ENCODE results near the gene SPACA5.
"Not testable (repeated sequence)": the region's sequence is repeated elsewhere in the genome, so short reads cannot be mapped to it uniquely, and the experiment has no call there.

SPACA5 gene

DNA sequence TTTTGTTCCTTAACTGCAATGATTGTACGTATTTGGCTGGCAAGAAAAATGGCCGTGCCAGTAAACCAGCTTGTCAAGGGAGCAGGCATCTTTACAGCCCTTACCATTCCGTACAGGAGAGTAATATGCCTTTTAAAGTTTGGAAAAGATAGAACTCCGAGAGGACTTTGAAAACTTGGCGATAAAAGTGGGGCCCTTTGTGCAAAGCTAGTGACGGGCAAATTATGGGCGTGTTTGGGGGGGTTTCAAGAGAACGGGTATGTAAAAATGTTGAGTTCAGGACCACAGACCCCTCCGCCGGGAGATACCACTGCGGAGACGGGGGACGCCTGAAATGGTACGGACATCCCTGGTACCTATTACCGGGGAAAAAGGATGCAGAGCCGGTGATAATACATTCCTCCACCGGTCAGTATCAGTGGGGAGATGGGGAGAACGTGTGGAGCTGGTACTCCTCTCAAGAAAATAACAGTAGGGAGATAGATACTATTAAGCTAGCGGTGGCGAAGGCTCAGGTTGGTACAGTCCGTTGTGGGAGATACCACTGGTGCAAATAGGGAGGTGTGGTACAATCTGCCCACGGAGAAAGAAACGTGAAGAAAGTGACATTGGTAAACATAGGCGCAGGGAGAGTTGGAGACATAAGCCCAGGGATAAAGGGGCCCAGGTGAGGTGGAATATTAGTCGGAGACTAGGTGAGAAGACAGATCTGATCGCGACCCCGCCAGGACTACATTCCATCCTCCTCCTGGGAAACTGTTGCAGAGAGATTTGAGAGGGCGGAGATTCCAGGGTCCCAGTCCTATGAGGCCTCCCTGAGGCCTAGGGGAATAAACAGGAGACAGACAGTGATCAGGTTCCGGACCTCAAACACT lies 14.5 kb downstream of the SPACA5 start:
- no peak for DNase-seq (ENCODE audit: low read depth)

- no peak for DNase-seq (ENCODE audit: low read depth)
Measured at GRCh38 chrX:48022100-48022499, 15.3 kb downstream of the SPACA5 start.

DNA sequence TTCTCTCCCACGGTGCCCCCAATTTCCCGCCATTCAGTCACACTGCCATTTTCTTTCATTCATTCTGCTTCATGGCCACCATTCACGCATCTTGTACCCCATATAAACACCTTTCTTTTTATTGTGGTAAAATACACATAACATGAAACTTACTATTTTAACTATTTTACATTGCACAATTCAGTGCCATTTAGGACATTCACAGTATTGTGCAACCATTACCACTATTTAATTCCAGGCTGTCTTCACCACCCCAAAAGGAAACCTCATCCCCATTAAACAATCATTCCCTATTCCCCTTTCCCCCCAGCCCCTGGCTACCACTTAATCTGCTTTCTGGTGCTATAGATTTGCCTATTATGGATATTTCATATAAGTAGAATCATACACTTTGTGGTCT lies 15.9 kb downstream of the SPACA5 start:
- no peak for DNase-seq (ENCODE audit: low read depth)

DNA sequence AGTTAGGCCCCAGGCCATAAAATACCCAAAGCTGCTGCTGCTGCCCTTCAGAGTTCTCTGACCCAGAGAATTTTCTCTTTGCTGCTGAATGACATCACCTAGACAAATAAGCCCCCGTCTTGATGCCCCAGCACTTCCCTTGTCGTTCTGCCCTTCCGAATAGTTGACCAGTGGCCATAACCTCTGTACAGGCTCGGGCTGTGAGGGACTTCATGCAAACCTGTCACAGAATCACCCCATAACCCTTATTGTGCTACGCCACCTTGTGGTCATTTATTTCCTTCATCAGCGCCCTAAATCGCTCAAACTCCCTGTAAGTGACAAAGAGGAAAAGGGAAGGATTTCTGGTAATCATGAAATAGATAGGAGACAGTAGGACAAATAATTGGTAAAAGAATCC lies 18.8 kb downstream of the SPACA5 start:
- DNase-seq (ENCODE audit: low read depth) = no peak

GRCh38 chrX:48027545-48027944 lies 20.8 kb downstream of the SPACA5 start:
- not testable (repeated sequence) for DNase-seq (ENCODE audit: low read depth)

DNA sequence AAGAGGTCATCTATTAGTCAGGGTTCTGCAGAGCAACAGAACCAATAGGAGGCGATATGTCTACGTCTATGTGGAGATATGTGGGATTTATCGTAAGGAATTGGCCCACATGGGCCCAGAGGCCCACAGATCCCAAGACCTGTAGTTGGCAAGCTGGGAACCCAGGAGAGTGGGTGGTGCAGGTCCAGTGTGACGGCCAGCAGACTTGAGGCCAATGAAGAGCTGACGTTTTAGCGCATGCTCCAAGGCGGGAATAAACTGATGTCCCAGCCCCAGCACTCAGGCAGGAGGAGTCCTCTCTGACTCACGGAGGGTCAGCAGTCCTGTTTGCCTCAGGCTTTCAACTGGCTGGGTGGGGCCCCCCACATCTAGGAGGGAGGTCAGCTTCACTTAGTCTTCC lies 21.3 kb downstream of the SPACA5 start:
- no peak for DNase-seq (ENCODE audit: low read depth)

DNA sequence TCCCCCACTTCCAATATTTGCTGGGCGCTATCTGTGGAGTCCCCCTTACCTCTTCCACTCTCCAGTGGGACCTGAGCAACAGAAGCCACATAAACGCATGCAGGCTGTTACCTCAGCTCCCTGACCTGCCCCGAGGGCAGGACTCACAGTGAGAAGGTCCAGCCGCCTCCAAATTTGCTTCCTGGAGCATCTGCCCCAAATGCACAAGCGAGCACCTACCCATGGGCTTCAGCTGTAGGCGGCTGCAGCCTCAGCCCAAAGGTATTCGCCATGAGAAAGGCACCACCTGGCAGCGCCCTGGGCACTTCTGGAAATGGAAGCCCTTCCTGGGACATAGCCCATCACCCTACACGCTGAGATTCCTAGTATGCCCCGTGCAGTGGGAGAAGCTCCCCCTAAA lies 23.4 kb downstream of the SPACA5 start:
- DNase-seq (ENCODE audit: low read depth) = no peak

DNA sequence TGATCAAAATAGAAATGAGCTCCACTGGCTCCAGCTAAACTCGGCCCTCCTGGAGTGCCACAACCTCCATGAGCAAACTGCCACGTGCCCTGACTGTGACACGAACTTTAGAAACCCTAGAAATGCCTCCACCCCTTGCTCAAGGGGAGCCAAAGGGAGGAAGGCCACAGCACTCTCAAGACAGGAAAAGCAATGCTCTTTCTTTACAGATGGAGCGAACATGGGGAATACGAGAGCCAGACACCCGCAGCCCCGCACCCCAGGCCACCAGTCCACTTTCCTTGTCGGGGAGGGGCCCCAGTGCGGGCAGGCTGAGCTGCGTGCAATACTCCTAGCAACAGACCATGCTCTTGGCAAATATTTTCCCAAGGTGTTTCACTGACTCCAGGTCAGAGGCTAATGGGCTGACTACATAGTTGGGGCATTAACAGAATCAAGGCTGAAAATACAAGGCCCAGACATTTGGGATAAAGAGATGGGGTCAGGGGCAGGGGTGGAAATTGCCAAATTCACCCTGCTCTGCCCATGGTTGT lies 23.9 kb downstream of the SPACA5 start:
- not testable (repeated sequence) for DNase-seq (ENCODE audit: low read depth)

DNA sequence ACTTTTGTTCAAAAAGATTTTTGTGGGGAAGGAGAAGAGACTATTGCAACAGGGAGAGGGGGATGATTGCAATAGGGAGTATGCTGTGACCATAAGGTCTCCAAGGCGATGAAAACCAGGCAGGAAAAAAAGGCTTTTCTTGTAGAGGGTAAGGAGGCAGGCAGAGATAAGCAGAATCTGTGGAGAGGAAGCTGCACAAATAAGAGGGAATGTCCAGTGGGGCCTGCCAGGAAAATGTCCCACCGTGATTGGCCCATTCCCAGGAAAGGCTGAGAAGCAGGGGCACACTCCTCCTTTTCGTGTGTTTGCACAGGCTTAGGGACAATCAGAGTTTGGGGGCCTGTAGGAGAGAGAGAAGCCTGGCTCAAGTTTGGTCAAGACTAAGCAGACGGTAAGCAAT lies 29.1 kb downstream of the SPACA5 start:
- no peak for DNase-seq (ENCODE audit: low read depth)

DNA sequence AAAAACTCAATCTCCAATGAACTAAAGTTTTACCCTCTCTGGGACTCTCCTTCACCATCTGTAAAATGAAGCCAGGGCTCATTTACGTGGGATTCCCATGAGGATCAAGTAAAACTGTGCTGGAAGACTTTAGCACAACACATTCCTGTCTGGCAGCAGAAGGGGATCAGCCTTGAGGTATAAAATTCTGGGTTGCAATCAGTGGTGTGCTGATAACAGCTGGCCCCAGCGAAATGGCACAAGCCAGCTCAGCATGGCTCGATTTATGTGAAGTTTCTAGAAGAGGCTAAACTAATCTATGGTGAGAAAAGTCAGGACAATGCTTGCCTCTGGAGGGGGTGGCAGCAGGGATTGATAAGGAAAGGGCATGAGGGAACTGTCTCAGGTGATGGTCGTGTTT lies 36.3 kb downstream of the SPACA5 start:
- no peak for DNase-seq (ENCODE audit: low read depth)

GRCh38 chrX:48045410-48046311 lies 38.9 kb downstream of the SPACA5 start:
- DNase-seq (ENCODE audit: low read depth) = no peak

DNA sequence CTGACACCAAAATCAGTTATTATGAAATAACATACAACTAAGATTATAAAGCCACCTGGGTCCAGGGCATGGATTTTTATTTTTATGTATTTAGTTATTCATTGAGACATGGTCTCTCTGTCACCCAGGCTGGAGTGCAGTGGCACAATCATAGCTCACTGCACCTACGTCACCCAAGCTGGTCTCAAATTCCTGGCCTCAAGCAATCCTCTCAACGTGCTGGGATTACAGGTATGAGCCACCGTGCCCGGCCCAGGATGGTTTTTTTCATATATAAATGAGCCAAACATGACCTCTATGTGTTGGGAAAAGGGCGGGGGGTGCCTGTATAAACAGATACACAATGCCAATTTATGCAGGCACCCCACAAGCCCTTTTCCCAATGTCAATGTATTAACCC lies 40.1 kb downstream of the SPACA5 start:
- DNase-seq (ENCODE audit: low read depth) = no peak

DNA sequence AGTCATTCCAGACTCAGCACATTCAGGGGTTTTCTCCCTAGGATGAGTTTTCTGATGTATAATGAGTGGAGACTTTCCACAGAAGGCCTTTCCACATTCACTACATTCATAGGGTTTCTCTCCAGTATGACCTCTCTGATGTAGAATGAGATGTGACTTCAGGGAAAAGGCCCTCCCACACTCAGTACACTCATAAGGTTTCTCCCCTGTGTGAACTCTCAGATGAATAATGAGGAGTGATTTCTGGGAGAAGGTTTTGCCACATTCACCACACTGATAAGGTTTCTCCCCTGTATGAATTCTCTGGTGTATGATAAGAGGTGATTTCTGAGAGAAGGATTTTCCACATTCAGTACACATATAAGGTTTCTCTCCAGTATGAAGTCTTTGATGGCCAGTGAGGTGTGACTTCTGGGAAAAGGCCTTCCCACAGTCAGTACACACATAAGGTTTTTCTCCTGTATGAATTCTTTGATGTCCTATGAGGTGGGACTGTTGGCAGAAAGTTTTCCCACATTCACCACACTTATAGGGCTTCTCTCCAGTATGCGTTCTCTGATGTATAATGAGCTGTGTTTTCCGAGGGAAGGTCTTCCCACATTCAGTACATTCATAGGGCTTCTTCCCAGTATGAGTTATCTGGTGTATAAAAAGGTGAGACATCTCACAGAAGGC lies 52.0 kb downstream of the SPACA5 start:
- no peak for DNase-seq (ENCODE audit: low read depth)

GRCh38 chrX:48059296-48059639 lies 52.5 kb downstream of the SPACA5 start:
- DNase-seq (ENCODE audit: low read depth) = no peak

All from stimulated activated CD8-positive, alpha-beta memory T cell treated with anti-CD3 and anti-CD28 coated beads, Interleukin-15, amount 100 ng/mL, for 24 hours (primary cell).